ENCODE results near the gene PKDCC. TPM values are rescaled to one million over a fixed set of nuclear protein-coding genes. Genes with fewer than 3 reads are reported as not detected.

PKDCC gene
- total RNA-seq, 1 experiment from 2014 or later = 14.8 TPM

DNA sequence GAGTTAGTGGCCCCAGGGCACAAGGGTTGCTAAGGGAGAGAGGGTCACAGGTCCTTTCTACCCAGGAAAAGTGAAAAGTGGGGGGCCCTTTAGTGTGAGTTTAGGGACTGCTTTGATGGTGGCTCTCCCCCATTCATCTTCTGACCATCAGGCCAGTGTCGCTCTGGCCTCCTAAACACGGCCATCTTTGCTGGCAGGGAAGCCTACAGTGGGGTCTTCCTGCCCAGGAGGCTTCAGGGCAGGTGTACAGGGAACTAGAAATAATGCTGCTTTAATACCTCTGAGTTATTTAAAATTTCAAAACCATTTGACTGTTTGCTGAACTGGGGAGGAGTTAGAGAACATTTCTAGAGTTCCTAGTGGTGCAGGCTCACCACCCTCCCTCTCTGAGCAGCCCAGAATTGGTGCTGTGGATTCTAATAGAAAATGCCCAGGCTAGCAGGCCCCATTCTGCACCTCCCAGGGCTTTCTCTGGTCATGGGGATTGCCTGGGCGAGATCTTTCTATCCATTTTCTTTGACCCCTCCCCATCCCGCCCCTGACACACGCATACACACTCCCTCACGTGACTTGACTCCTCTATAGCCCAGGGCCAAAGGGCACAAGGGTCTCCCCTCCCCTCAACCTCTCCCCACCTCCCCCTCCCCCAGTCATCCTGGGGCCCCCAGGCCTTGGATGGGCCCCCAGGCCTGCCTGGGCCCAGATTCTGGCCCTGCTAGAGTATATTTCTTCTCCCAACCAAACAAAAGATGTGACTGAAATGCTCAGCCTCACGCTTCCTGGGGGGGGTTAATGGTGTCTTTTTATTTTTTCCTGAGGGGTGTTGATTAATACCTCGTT is 3.1 kb downstream of the PKDCC start:
- ATAC-seq (no peak), DNase-seq (ENCODE audit: low read depth, low spot score) (no peak)
- no peaks in the 10 kb centered on the region for H3K27me3 ChIP-seq (ENCODE audit: control insufficient read depth, insufficient read depth, low read length)
- no peaks in the 10 kb centered on the region for H3K9me3 ChIP-seq (ENCODE audit: control insufficient read depth, insufficient read depth, low read depth, low read length)
- peak overlapping the region; percentile 23; the same call in 1 of the 2 replicates for H3K27ac ChIP-seq (ENCODE audit: low read length)
- ChIA-PET POLR2A (no interaction called here), CTCF (no interaction called here)
- no TSS peak for BruUV-seq (replicated peaks)
- H3K4me1 ChIP-seq (ENCODE audit: control insufficient read depth, insufficient read depth, low read length) = peaks cover 57% of the 10 kb centered on the region
- no peaks in the 10 kb centered on the region for H3K36me3 ChIP-seq (ENCODE audit: control insufficient read depth, insufficient read depth, low read length)
- in situ Hi-C loops (cut with HindIII; ENCODE audit: low pct_unique_long_range_greater_than_20kb, low sequenced_read_pairs) (no loop called here), intact Hi-C loops (cut with micrococcal nuclease; ENCODE audit: unreplicated experiment) (no loop called here)
- peak overlapping the region in 1 of 2 experiments; percentile 1; a peak in 1 of 4 replicates for H3K4me3 ChIP-seq (ENCODE audit: low read depth in 2 of 2, low read length in 2 of 2)
- TF ChIP-seq, protein P1, sequence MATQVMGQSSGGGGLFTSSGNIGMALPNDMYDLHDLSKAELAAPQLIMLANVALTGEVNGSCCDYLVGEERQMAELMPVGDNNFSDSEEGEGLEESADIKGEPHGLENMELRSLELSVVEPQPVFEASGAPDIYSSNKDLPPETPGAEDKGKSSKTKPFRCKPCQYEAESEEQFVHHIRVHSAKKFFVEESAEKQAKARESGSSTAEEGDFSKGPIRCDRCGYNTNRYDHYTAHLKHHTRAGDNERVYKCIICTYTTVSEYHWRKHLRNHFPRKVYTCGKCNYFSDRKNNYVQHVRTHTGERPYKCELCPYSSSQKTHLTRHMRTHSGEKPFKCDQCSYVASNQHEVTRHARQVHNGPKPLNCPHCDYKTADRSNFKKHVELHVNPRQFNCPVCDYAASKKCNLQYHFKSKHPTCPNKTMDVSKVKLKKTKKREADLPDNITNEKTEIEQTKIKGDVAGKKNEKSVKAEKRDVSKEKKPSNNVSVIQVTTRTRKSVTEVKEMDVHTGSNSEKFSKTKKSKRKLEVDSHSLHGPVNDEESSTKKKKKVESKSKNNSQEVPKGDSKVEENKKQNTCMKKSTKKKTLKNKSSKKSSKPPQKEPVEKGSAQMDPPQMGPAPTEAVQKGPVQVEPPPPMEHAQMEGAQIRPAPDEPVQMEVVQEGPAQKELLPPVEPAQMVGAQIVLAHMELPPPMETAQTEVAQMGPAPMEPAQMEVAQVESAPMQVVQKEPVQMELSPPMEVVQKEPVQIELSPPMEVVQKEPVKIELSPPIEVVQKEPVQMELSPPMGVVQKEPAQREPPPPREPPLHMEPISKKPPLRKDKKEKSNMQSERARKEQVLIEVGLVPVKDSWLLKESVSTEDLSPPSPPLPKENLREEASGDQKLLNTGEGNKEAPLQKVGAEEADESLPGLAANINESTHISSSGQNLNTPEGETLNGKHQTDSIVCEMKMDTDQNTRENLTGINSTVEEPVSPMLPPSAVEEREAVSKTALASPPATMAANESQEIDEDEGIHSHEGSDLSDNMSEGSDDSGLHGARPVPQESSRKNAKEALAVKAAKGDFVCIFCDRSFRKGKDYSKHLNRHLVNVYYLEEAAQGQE (IDR thresholded peaks at IDR 0.05; ENCODE audit: insufficient read depth in 1 of 2, low read depth in 2 of 2, low read length in 1 of 2) = no peak
- TF ChIP-seq TCF7L2 (IDR thresholded peaks at IDR 0.05; ENCODE audit: low read depth, low read length) = no peak
- TF ChIP-seq, protein P2, sequence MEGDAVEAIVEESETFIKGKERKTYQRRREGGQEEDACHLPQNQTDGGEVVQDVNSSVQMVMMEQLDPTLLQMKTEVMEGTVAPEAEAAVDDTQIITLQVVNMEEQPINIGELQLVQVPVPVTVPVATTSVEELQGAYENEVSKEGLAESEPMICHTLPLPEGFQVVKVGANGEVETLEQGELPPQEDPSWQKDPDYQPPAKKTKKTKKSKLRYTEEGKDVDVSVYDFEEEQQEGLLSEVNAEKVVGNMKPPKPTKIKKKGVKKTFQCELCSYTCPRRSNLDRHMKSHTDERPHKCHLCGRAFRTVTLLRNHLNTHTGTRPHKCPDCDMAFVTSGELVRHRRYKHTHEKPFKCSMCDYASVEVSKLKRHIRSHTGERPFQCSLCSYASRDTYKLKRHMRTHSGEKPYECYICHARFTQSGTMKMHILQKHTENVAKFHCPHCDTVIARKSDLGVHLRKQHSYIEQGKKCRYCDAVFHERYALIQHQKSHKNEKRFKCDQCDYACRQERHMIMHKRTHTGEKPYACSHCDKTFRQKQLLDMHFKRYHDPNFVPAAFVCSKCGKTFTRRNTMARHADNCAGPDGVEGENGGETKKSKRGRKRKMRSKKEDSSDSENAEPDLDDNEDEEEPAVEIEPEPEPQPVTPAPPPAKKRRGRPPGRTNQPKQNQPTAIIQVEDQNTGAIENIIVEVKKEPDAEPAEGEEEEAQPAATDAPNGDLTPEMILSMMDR (IDR thresholded peaks at IDR 0.05) = no peak
- no peak for TF ChIP-seq SIN3A (IDR thresholded peaks at IDR 0.05; ENCODE audit: borderline replicate concordance, insufficient read depth, low read depth, low read length)
- TF ChIP-seq POLR2AphosphoS5 (IDR thresholded peaks at IDR 0.05; ENCODE audit: low read depth, low read length) = no peak

DNA sequence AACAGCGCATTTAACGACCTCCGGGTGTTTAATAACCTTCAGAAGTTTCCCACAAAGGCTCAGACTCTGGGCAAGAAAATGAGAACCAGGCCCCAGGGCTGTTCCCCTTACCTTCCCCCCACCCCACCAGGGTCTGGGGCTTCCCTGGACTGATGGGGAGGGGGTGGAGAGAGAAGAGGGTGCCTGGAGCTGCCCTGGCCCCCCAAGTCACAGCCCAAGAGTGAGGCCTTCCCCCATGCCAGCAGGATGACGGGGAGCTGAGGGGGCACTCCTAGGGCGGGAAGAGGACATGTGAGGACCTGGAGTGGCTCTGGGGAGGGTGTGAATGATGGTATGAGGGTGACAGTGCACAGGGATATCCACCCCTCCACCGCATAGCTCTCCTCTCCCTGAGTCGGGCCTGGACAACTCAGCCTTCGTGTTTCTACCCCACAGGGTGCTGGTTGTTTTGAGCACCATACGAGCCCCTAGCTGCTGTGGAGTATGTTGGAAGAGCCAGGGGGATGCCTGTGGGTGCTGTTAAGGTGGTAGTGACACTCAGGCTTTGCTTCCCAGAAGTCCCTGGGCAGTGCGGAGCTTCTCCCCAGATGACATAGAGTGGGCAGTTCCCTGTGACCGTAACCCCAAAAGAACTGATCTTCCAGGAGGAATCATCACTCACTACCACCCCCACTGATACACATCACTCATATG is 3.9 kb downstream of the PKDCC start:
- intact Hi-C loops (cut with micrococcal nuclease; ENCODE audit: unreplicated experiment) = no loop called here
- ChIA-PET CTCF (no interaction called here), POLR2A (interaction anchor here (0.6 kb wide), 1 partner anchor 817 kb away, joined by 4 read pairs; no protein-coding TSS in a partner anchor)
- Histone ChIP-seq H3K4me1 (ENCODE audit: control insufficient read depth, insufficient read depth, low read length) (peaks cover 52% of the 10 kb centered on the region), H3K27me3 (ENCODE audit: control insufficient read depth, insufficient read depth, low read length) (no peaks in the 10 kb centered on the region), H3K4me3 (ENCODE audit: low read depth in 2 of 2, low read length in 2 of 2) (no peak overlapping the region), H3K27ac (ENCODE audit: low read length) (peak overlapping the region; percentile 23; the same call in 1 of the 2 replicates), H3K9me3 (ENCODE audit: control insufficient read depth, insufficient read depth, low read depth, low read length) (no peaks in the 10 kb centered on the region), H3K36me3 (ENCODE audit: control insufficient read depth, insufficient read depth, low read length) (no peaks in the 10 kb centered on the region)
- BruUV-seq (replicated peaks) = no TSS peak
- ATAC-seq = no peak
- no peak for DNase-seq (ENCODE audit: low read depth, low spot score)
- in situ Hi-C loops (cut with HindIII; ENCODE audit: low pct_unique_long_range_greater_than_20kb, low sequenced_read_pairs) = no loop called here
- TF ChIP-seq TCF7L2 (IDR thresholded peaks at IDR 0.05; ENCODE audit: low read depth, low read length) (no peak), POLR2AphosphoS5 (IDR thresholded peaks at IDR 0.05; ENCODE audit: low read depth, low read length) (no peak), SIN3A (IDR thresholded peaks at IDR 0.05; ENCODE audit: borderline replicate concordance, insufficient read depth, low read depth, low read length) (no peak)
- TF ChIP-seq, protein P1 (IDR thresholded peaks at IDR 0.05; ENCODE audit: insufficient read depth in 1 of 2, low read depth in 2 of 2, low read length in 1 of 2) = no peak
- TF ChIP-seq, protein P2 (IDR thresholded peaks at IDR 0.05) = no peak

Measured in Panc1 (cell line).